HUDEP-2 (cell line): ENCODE measurements around the gene C15orf62.

ENCODE experiments used
- DNase-seq, 76 experiments: peaks; one replicate each; lab custom pipeline; 2025; ENCODE audit not compliant: unreplicated experiment in 76 of 76; lab: John Stamatoyannopoulos, UW

The C15orf62 gene, protein sequence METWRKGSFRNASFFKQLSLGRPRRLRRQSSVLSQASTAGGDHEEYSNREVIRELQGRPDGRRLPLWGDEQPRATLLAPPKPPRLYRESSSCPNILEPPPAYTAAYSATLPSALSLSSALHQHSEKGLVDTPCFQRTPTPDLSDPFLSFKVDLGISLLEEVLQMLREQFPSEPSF

DNA sequence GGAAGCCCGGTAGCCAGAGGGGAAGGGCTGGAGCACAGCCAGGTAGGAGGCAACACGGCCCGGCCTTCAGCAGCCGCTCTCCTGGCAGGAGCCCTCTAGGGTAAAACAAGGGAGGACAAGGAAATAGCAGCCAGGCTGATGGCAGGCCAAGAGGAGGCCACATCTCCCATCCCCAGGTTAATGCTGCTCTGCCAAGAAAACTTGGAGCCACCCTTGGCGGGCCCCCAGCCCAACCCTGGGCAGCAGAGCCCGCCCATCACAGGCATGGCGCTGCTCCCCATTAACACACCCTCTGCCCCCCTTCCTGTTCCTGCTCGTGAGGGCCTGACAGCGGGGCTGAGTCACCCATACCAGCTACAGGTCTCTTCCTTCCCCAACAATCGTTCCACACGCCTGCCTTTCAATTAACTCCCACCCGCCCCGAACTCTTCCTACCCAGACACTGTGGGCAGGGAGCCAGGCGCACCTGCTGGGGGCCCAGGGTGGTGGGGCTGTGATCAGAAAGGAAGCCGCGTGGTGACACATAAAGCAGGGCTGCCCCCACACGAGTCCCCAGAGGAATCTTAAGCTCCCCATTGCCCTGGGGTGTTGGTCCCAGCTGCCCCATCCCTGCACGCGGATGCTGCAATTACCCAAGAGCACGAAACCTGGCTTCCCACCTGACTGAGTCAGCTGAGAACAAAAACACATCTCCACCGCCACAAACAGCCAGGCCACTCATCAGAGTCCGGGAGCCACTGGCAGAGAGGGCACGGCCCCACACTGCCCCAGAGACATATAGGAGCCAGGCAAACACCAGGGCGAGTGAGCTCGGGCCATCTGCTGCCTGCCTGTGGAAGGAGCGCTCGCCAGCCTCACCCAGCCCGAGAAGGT is at the start of gene C15orf62:
C15orf62 (plus strand) TSS at position 707 of the 873 bp plus-strand sequence. CDS start 516 bp downstream, outside the sequence.
- DNase-seq: peak in 52 of 76 experiments; percentile 18 to 67 (median 45)

DNA sequence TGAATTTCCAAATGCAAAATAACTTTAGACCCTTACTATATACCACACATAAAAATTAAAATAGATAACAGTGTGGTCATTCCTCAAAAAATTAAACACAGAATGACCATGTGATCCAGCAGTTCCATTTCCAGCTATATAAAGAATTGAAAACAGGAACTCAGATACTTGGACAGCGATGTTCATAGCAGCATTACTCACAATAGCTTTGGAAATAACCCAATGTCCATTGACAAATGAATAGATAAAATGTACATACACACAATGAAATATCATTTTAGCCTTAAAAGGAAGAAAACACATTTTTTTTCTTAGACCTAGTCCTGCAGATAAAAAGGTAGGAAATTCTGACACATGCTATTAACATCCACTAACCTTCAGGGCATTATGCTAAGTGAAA is 48.1 kb upstream of the C15orf62 start:
- no peak for DNase-seq

DNA sequence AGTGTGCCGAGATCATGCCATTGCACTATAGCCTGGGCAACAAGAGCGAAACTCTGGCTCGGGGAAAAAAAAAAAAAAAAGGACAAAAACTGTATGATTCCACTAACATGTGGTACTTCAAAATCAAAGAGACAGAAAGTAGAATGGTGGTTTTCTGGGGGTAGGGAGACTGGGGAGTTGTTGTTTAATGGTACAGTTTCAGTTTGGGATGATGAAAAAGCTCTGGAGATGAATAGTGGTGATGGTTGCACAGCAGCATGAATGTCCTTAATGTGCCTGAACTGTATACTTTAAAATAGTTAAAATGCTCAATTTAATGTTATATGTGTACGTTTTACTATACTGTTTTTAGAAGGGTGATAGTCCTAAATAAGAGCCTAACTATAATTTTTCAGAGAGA is 47.4 kb upstream of the C15orf62 start:
- no peak for DNase-seq

DNA sequence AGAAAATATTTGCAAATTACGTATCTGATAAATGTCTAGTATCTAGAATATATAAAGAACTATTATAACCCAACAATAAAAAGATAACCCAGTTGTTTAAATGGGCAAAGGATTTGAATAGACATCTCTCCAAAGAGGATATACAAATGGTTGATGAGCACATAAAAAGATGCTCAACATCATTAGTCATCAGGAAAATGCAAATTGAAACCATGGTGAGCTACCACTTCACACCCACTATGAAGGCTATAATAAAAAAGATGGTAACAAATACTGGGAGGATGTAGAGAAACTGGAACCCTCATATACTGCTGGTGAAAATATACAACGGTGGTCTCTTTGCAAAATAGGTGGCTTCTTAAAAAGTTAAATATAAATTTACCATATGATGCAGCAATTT is 46.8 kb upstream of the C15orf62 start:
- DNase-seq: no peak

GRCh38 chr15:40723919-40724318 is 45.9 kb upstream of the C15orf62 start:
- no peak for DNase-seq

DNA sequence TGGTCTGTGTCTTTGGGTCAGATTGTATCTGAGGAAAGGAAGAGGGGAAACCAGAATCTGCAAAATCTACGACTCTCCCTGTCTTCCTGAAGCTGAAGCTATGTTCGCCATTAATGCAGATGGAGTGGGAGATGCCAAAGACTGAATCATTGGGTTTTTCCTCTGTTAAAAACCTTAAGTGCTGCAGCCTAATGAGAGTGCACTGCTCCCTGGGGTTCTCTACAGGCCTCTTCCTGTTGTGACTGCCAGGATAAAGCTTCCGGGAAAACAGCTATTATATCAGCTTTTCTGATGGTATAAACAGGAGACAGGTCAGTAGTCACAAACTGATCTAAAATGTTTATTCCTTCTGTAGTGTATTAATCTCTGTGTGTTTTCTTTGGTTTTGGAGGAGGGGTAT is 38.7 kb upstream of the C15orf62 start:
- no peak for DNase-seq

- no peak for DNase-seq
Observed at GRCh38 chr15:40736575-40736974, 33.2 kb upstream of the C15orf62 start.

DNA sequence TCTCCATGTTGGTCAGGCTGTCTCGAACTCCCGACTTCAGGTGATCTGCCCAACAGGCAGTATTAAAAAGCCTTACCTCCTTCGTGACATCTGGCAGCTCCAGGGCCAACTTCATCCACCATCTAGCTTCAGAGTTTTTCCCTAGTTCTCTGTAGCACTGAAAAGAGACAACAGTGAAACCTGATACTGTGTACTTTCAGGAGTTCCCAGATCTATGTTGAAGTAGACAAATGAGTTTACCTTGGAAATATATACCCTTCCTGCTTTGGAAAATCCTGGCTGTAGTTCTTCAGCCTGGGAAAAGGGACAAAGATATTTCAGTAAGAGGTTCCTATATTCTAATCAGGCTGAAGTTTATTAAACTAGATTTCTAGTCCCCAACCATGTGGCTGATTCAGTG is 32.7 kb upstream of the C15orf62 start:
- DNase-seq: no peak

GRCh38 chr15:40739047-40739446 is 30.7 kb upstream of the C15orf62 start:
- no peak for DNase-seq

GRCh38 chr15:40739854-40740253 is 29.9 kb upstream of the C15orf62 start:
- no peak for DNase-seq

DNA sequence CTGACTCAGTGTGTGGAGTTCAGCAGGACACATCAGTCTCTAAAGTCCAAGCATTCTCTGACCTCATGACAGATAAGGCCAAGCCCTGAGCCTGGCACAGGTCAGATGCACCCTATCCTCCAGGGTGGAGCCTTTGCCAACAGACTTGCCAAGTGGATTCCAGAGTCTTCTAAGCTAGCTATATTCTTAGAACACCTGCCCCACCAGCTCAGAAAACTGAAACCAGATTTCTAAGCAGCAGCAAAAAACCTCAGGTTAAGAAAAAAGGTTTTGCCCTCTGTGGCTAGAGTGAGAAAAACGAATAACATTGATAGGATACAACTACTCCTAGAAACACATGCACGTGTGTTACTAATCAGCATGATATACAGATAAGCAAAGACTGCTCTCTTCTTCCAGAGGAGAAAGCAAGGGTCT is 26.3 kb upstream of the C15orf62 start:
- peak in 25 of 76 experiments; percentile 4 to 58 (median 24) for DNase-seq

- DNase-seq: peak in 36 of 76 experiments; percentile 11 to 66 (median 40)
Observed at GRCh38 chr15:40743921-40744814, 25.6 kb upstream of the C15orf62 start.

- DNase-seq: no peak
Observed at GRCh38 chr15:40744815-40745152, 25.0 kb upstream of the C15orf62 start.

- DNase-seq: no peak
Observed at GRCh38 chr15:40746916-40747418, 22.8 kb upstream of the C15orf62 start.

DNA sequence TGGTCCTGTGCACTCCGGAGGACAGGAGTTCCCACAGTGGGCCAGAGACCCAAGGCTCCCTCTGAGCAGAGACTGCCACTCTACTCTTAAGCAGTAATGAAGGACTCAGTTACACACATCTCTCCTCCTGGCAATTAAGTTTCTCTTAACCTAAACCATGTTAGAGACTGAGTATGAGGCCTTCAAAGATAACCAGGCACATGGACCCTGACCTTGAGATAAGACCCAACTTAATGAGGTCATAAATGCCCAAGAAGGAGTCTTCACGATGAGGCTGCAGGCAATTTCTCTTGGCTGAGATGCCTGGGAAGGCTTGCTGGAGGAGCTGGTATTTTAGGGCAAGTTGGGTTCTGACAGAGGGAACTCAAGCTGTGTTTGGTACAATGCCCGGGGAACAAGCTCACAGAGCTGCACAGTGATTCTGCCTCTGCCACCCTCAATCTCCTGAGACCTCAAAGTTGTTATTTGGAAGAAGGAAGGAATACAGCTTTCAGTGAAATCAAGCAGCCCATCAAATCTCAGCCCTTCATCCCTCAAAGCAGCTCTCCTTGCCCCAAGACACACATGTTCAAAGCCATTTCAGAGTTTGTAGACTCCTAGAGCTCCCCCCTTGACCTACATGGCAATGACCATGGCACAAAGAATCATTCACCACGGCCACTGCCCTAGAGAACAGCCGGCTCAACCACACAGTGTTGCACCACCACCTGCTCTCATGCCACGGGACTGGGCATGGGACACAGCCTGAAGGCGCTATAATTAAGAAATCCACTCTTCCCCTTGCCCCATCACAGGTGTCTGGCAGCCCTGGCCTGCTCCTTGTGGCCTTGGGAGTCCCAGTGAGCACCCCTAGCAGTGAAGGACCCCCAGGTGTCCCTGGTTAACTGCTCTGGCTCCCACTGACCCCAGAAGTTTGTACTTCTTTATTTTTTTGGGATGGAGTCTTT is 21.8 kb upstream of the C15orf62 start:
- peak in 22 of 76 experiments; percentile 7 to 50 (median 21) for DNase-seq

DNA sequence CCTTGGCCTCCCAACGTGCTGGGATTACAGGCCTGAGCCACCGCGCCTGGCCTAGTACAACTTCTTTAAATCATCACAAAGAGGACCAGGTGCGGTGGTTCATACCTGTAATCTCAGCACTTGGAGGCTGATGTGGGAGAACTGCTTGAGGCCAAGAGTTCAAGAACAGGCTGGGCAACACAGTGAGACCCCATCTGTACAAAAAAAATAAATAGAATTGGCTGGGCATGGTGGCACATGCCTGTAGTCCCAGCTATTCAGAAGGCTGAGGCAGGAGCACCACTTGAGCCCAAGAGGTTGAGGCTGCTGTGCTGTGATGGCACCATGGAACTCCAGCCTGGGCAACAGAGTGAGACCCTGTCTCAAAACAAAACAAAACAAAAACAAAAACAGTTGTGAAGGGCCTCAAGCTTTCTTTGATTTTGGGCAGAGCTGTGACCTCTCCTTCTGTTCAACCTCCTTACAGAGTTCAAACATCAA is 20.6 kb upstream of the C15orf62 start:
- DNase-seq: no peak

GRCh38 chr15:40750885-40751284 is 18.9 kb upstream of the C15orf62 start:
- DNase-seq: no peak

DNA sequence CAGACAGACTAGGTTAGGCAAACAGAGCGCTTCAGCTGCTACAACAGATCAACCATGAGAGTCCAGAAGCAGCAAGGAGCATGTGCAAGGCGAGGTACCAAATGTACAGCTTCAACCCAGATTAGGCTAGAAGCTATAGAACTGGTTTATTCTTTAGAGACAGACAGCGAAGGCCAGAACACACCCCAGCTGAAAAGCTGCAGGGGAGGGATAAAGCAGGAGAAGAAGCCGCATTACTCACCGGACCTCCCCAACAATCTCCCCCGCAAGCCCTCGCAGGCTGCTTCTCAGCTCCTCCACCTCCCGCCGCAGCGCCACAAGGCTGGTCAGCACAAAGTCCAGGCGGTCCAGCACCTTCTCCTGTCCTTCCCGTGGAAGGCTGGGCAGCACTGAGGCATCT is 18.0 kb upstream of the C15orf62 start:
- DNase-seq: peak in 23 of 76 experiments; percentile 4 to 71 (median 42)

DNA sequence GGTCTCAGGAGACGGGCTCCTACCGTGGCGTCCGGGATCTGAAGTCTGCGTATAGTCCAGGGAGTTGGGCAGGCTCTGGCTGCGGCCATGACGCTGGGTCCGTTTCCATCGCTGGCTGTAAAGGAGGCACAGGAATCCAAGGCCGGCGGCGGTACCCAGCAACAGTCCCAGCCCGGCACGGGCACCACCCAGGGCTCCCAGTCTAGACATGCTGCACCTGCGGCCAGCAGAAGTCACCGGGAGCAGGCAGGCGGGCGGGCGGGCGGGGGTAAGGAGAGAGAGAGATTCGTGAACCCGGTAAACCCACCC is 15.3 kb upstream of the C15orf62 start:
- peak in 1 of 76 experiments; percentile 20 for DNase-seq
